Measurements from ENCODE around the gene EIF2AK3.
"Not testable (repeated sequence)": the region's sequence is repeated elsewhere in the genome, so short reads cannot be mapped to it uniquely, and the experiment has no call there.

DNA sequence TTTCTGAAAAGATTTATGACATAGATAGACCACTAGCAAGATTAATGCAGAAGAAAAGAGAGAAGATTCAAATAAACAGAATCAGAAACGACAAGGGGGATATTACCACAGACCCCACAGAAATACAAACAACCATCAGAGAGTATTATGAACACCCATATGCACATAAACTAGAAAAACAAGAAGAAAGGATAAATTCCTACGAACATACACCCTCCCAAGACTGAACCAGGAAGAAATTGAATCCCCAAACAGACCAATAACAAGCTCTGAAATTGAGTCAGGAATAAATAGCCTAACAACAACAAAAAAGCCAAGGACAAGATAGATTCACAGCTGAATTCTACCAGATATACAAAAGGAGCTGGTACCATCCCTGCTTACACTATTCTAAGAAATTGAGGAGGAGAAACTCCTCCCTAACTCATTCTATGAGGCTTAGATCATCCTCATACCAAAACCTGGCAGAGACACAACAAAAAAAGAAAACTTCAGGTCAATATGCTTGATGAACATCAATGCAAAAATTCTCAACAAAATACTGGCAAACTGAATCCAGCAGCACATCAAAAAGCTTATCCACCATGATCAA lies 18.1 kb upstream of the EIF2AK3 start:
- not testable (repeated sequence) for TF ChIP-seq EZH2 (IDR thresholded peaks at IDR 0.05; ENCODE audit: low read length)
- TF ChIP-seq, protein P1, sequence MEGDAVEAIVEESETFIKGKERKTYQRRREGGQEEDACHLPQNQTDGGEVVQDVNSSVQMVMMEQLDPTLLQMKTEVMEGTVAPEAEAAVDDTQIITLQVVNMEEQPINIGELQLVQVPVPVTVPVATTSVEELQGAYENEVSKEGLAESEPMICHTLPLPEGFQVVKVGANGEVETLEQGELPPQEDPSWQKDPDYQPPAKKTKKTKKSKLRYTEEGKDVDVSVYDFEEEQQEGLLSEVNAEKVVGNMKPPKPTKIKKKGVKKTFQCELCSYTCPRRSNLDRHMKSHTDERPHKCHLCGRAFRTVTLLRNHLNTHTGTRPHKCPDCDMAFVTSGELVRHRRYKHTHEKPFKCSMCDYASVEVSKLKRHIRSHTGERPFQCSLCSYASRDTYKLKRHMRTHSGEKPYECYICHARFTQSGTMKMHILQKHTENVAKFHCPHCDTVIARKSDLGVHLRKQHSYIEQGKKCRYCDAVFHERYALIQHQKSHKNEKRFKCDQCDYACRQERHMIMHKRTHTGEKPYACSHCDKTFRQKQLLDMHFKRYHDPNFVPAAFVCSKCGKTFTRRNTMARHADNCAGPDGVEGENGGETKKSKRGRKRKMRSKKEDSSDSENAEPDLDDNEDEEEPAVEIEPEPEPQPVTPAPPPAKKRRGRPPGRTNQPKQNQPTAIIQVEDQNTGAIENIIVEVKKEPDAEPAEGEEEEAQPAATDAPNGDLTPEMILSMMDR (optimal IDR thresholded peaks at IDR 0.05 in 1 of 3, IDR thresholded peaks at IDR 0.05 in 1 of 3, conservative IDR thresholded peaks at IDR 0.05 in 1 of 3; ENCODE audit: extremely low read depth in 1 of 3, insufficient read depth in 2 of 3, low read length in 3 of 3): not testable (repeated sequence)
